H9 (cell line): Measurements from ENCODE around the gene PDCD7. TPM values are rescaled to one million over a fixed set of nuclear protein-coding genes. Genes with fewer than 3 reads are reported as not detected.

ENCODE experiments used
- DNase-seq: peaks from one replicate; pipeline ENCODE4 v3.0.0-alpha.2; 2017
- H2AFZ ChIP-seq: one replicate; pipeline ENCODE4 v1.6.1; 2013; ENCODE audit warnings: mild to moderate bottlenecking, low read length, control low read depth, moderate library complexity
- H2AK5ac ChIP-seq: 2 replicates; pipeline ENCODE4 v1.6.1; 2013; ENCODE audit warnings: low read length, control low read depth, mixed read lengths; ENCODE audit not compliant: insufficient read length
- H2BK120ac ChIP-seq: one replicate; pipeline ENCODE4 v1.6.1; 2013; ENCODE audit warnings: low read depth, mild to moderate bottlenecking, low read length, control low read depth, inconsistent platforms; ENCODE audit not compliant: poor library complexity, severe bottlenecking
- H2BK12ac ChIP-seq: 2 replicates; pipeline ENCODE4 v1.6.1; 2013; ENCODE audit warnings: low read length, control low read depth, mixed read lengths, low read depth; ENCODE audit not compliant: insufficient read length
- H2BK15ac ChIP-seq: 2 replicates; pipeline ENCODE4 v1.6.1; 2013; ENCODE audit warnings: low read depth, low read length, control low read depth
- H2BK20ac ChIP-seq: one replicate; pipeline ENCODE4 v1.6.1; 2013; ENCODE audit warnings: low read depth, mild to moderate bottlenecking, low read length, control low read depth, inconsistent platforms; ENCODE audit not compliant: poor library complexity, severe bottlenecking
- H2BK5ac ChIP-seq: 2 replicates; pipeline ENCODE4 v1.6.1; 2013; ENCODE audit warnings: low read length, control low read depth, mixed read lengths; ENCODE audit not compliant: insufficient read length
- H3K14ac ChIP-seq: 2 replicates; pipeline ENCODE4 v1.6.1; 2013; ENCODE audit warnings: low read length, control low read depth; ENCODE audit not compliant: insufficient read depth
- H3K18ac ChIP-seq: 2 replicates; pipeline ENCODE4 v1.6.1; 2013; ENCODE audit warnings: low read depth, mild to moderate bottlenecking, mixed read lengths, low read length, control low read depth; ENCODE audit not compliant: insufficient read length
- H3K23ac ChIP-seq: 2 replicates; pipeline ENCODE4 v1.6.1; 2013; ENCODE audit warnings: low read length, control low read depth, mixed read lengths, low read depth; ENCODE audit not compliant: insufficient read length
- H3K23me2 ChIP-seq: 2 replicates; pipeline ENCODE4 v1.6.1; 2013; ENCODE audit warnings: low read depth, mild to moderate bottlenecking, mixed read lengths, low read length, control low read depth; ENCODE audit not compliant: insufficient read length, poor library complexity, severe bottlenecking
- H3K27ac ChIP-seq: 2 replicates; pipeline ENCODE4 v1.5.1; 2013; ENCODE audit warnings: low read length, control low read depth, mixed read lengths, low read depth; ENCODE audit not compliant: insufficient read length
- H3K27me3 ChIP-seq: 2 replicates; pipeline ENCODE4 v1.6.1; 2013; ENCODE audit warnings: low read length, control low read depth, inconsistent platforms; ENCODE audit not compliant: insufficient read depth
- H3K4ac ChIP-seq: 2 replicates; pipeline ENCODE4 v1.6.1; 2013; ENCODE audit warnings: low read depth, mild to moderate bottlenecking, control low read depth, inconsistent platforms, low read length, moderate library complexity
- H3K4me1 ChIP-seq: 2 replicates; pipeline ENCODE4 v1.6.1; 2013; ENCODE audit warnings: low read length, control low read depth, inconsistent platforms; ENCODE audit not compliant: insufficient read depth
- H3K4me2 ChIP-seq: 2 replicates; pipeline ENCODE4 v1.6.1; 2013; ENCODE audit warnings: low read length, control low read depth, mixed read lengths; ENCODE audit not compliant: insufficient read length, insufficient read depth
- H3K56ac ChIP-seq: 2 replicates; pipeline ENCODE4 v1.6.1; 2013; ENCODE audit warnings: low read depth, mild to moderate bottlenecking, mixed read lengths, low read length, control low read depth; ENCODE audit not compliant: insufficient read length
- H3K79me1 ChIP-seq: 2 replicates; pipeline ENCODE4 v1.6.1; 2013; ENCODE audit warnings: low read depth, mild to moderate bottlenecking, moderate library complexity, low read length, control low read depth, inconsistent platforms; ENCODE audit not compliant: insufficient read depth, poor library complexity, severe bottlenecking
- H3K79me2 ChIP-seq: 2 replicates; pipeline ENCODE4 v1.6.1; 2013; ENCODE audit warnings: low read length, control low read depth, inconsistent platforms; ENCODE audit not compliant: insufficient read depth
- H3K9ac ChIP-seq: 2 replicates; pipeline ENCODE4 v1.6.1; 2013; ENCODE audit warnings: low read length, control low read depth, mixed read lengths; ENCODE audit not compliant: insufficient read length; ENCODE audit errors: extremely low read depth
- H3K9me3 ChIP-seq: one replicate; pipeline ENCODE4 v1.6.1; 2013; ENCODE audit warnings: low read depth, low read length, inconsistent platforms; ENCODE audit not compliant: control insufficient read depth
- H3T11ph ChIP-seq: one replicate; pipeline ENCODE4 v1.6.1; 2013; ENCODE audit warnings: mild to moderate bottlenecking, low read length, control low read depth, inconsistent platforms
- H4K20me1 ChIP-seq: one replicate; pipeline ENCODE4 v1.6.1; 2013; ENCODE audit not compliant: control insufficient read depth, insufficient read length, insufficient read depth
- H4K5ac ChIP-seq: 2 replicates; pipeline ENCODE4 v1.6.1; 2013; ENCODE audit warnings: low read depth, mild to moderate bottlenecking, mixed read lengths, low read length, control low read depth; ENCODE audit not compliant: insufficient read length
- H4K8ac ChIP-seq: replicated peaks from 2 replicates; pipeline ENCODE4 v1.6.1; 2013; ENCODE audit warnings: low read length, control low read depth, mixed read lengths, low read depth; ENCODE audit not compliant: insufficient read length
- H4K91ac ChIP-seq: 2 replicates; pipeline ENCODE4 v1.6.1; 2013; ENCODE audit warnings: low read depth, mild to moderate bottlenecking, moderate library complexity, mixed read lengths, low read length, control low read depth; ENCODE audit not compliant: insufficient read length
- H3K27ac Mint-ChIP-seq, 3 experiments: 2 replicates in 2 of 3; 3 replicates in 1 of 3; pipeline ENCODE4 v1.8.0; 2020 to 2021; ENCODE audit warnings: mixed read lengths in 3 of 3, mild to moderate bottlenecking in 1 of 3, moderate library complexity in 1 of 3
- H3K27me3 Mint-ChIP-seq: 2 replicates; pipeline ENCODE4 v1.8.0; 2021; ENCODE audit warnings: low read depth, mild to moderate bottlenecking, moderate library complexity, mixed read lengths
- H3K36me3 Mint-ChIP-seq, 3 experiments: 2 replicates in 2 of 3; 3 replicates in 1 of 3; pipeline ENCODE4 v1.8.0; 2020 to 2021; ENCODE audit warnings: low read depth in 3 of 3, mixed read lengths in 3 of 3; ENCODE audit not compliant: insufficient read depth in 1 of 3
- H3K4me1 Mint-ChIP-seq, 2 experiments: 2 replicates each; pipeline ENCODE4 v1.8.0; 2020; ENCODE audit warnings: mixed read lengths in 2 of 2
- H3K4me3 Mint-ChIP-seq, 2 experiments: 2 replicates in 1 of 2; 3 replicates in 1 of 2; pipeline ENCODE4 v1.8.0; 2020 to 2021; ENCODE audit warnings: mild to moderate bottlenecking in 2 of 2, mixed read lengths in 2 of 2, moderate library complexity in 1 of 2
- H3K9me3 Mint-ChIP-seq, 2 experiments: 2 replicates in 1 of 2; 3 replicates in 1 of 2; pipeline ENCODE4 v1.8.0; 2020; ENCODE audit warnings: mild to moderate bottlenecking in 2 of 2, mixed read lengths in 2 of 2, moderate library complexity in 1 of 2
- CTCF ChIP-seq: fragments of 200-600 bp; sonication (generic); conservative IDR thresholded peaks from 3 replicates; pipeline ENCODE4 v1.8.0; 2021; ENCODE audit warnings: antibody characterized with exemption, mild to moderate bottlenecking
- WGBS: extraction: QIAGEN DNeasy Blood & Tissue Kit; methylation state at CpG from one replicate; pipeline ENCODE4 v1.1.7; 2013; ENCODE audit warnings: missing lambda C conversion rate, low lambda C conversion rate, mixed read lengths; ENCODE audit not compliant: insufficient read length; ENCODE audit errors: extremely low coverage; 5-methylcytosine and 5-hydroxymethylcytosine counted together
- total RNA-seq: library from RNA; stranded (reverse); gene quantifications from 2 replicates; pipeline ENCODE4 v1.2.1, GENCODE V29; 2021

The PDCD7 gene
- total RNA-seq, 1 experiment from 2014 or later: 35.2 TPM

GRCh38 chr15:65068403-65068788, 65.2 kb downstream of the PDCD7 start:
- H3K4me1 Mint-ChIP-seq: peaks cover 36 to 37% of the 10 kb centered on the region in 2 experiments
- Histone ChIP-seq H3K4me1 (peaks cover 5% of the 10 kb centered on the region), H3T11ph (no peak overlapping the region), H3K27me3 (no peaks in the 10 kb centered on the region), H4K8ac (no peak overlapping the region), H2BK5ac (no peak overlapping the region), H4K91ac (no peak overlapping the region), H3K23me2 (peaks cover 7% of the 10 kb centered on the region), H2BK12ac (no peak overlapping the region), H2BK15ac (no peak overlapping the region), H3K9ac (no peak overlapping the region), H2BK120ac (no peak overlapping the region), H3K4ac (no peak overlapping the region), H3K23ac (no peak overlapping the region), H3K14ac (no peak overlapping the region), H3K18ac (no peak overlapping the region), H2AFZ (no peak overlapping the region), H3K27ac (no peak overlapping the region), H3K79me2 (no peaks in the 10 kb centered on the region), H3K4me2 (peak overlapping the region; percentile 78), H3K9me3 (no peaks in the 10 kb centered on the region), H2AK5ac (no peak overlapping the region), H3K56ac (no peak overlapping the region), H2BK20ac (peak overlapping the region; percentile 62), H4K20me1 (no peaks in the 10 kb centered on the region), H3K79me1 (no peaks in the 10 kb centered on the region), H4K5ac (no peak overlapping the region)
- no peak for DNase-seq
- no CpG with 5 or more reads among the region's 3 CpGs for WGBS
- no peak for TF ChIP-seq CTCF
- H3K27ac Mint-ChIP-seq: no peak overlapping the region
- peak overlapping the region; percentile 58 to 85 for H3K4me3 Mint-ChIP-seq
- peaks cover 8% of the 10 kb centered on the region for H3K27me3 Mint-ChIP-seq
- H3K9me3 Mint-ChIP-seq: peaks cover 3 to 8% of the 10 kb centered on the region in 2 experiments; a peak in 3 of 5 replicates
- peaks cover 0 to under 1% (median 0%) of the 10 kb centered on the region in 3 experiments; a peak in 3 of 7 replicates for H3K36me3 Mint-ChIP-seq
